Large intestine (tissue), 3 donors: Measurements from ENCODE around the gene COPG2. TPM values are rescaled to one million over a fixed set of nuclear protein-coding genes. Genes with fewer than 3 reads are reported as not detected.
"Not testable (repeated sequence)": the region's sequence is repeated elsewhere in the genome, so short reads cannot be mapped to it uniquely, and the experiment has no call there.

Source experiments
- DNase-seq, 2 donors: peaks; one replicate each; pipeline versions ENCODE4 v3.0.0 to v3.0.0-alpha.2; 2013
- H3K27ac ChIP-seq: one replicate; pipeline ENCODE4 v1.5.1; 2013; ENCODE audit warnings: low read length
- H3K27me3 ChIP-seq: 2 replicates; pipeline ENCODE4 v1.6.1; 2013; ENCODE audit warnings: low read length; ENCODE audit not compliant: control insufficient read depth, insufficient read depth
- H3K36me3 ChIP-seq: 2 replicates; pipeline ENCODE4 v1.6.1; 2013; ENCODE audit warnings: low read length; ENCODE audit not compliant: control insufficient read depth, insufficient read depth
- H3K4me1 ChIP-seq: one replicate; pipeline ENCODE4 v1.6.1; 2013; ENCODE audit warnings: low read length; ENCODE audit not compliant: control insufficient read depth, insufficient read depth
- H3K4me3 ChIP-seq: one replicate; pipeline ENCODE4 v1.5.1; 2013; ENCODE audit warnings: low read length
- H3K9me3 ChIP-seq: one replicate; pipeline ENCODE4 v1.6.1; 2013; ENCODE audit warnings: mild to moderate bottlenecking, low read depth, low read length, moderate library complexity; ENCODE audit not compliant: control insufficient read depth
- WGBS: methylation state at CpG from one replicate; pipeline ENCODE4 v1.1.5; 2013; ENCODE audit warnings: low lambda C conversion rate; ENCODE audit not compliant: insufficient coverage; 5-methylcytosine and 5-hydroxymethylcytosine counted together
- polyA plus RNA-seq: library from polyadenylated mRNA; unstranded; fragments of 120-200 nt; gene quantifications from one replicate; pipeline ENCODE4 v1.2.1, GENCODE V29; 2013

The COPG2 gene
- polyA plus RNA-seq, 1 donor, result 20.8 TPM

- peaks cover 15% of the 10 kb centered on the region for H3K36me3 ChIP-seq
- not testable (repeated sequence) for H3K27ac ChIP-seq, H3K27me3 ChIP-seq, DNase-seq, H3K4me1 ChIP-seq, H3K4me3 ChIP-seq, H3K9me3 ChIP-seq
- no CpG with 5 or more reads among the region's 7 CpGs for WGBS
These were observed 127.3 kb downstream of the COPG2 start for GRCh38 chr7:130541287-130541686.

- H3K4me3 ChIP-seq, DNase-seq, H3K27ac ChIP-seq, H3K4me1 ChIP-seq, H3K27me3 ChIP-seq, H3K9me3 ChIP-seq: not testable (repeated sequence)
- WGBS, result 95% methylated on average over 4 of the region's 6 CpGs
- peaks cover 13% of the 10 kb centered on the region for H3K36me3 ChIP-seq
These were observed 130.7 kb downstream of the COPG2 start for GRCh38 chr7:130537894-130538293.

GRCh38 chr7:130529417-130529816 is 139.1 kb downstream of the COPG2 start:
- Histone ChIP-seq H3K9me3 (no peaks in the 10 kb centered on the region), H3K27ac (no peak overlapping the region), H3K4me1 (no peaks in the 10 kb centered on the region), H3K27me3 (no peaks in the 10 kb centered on the region), H3K36me3 (peaks cover 34% of the 10 kb centered on the region), H3K4me3 (no peak overlapping the region)
- WGBS, result no CpG with 5 or more reads among the region's 2 CpGs
- DNase-seq, result no peak

GRCh38 chr7:130527752-130528355 is 140.7 kb downstream of the COPG2 start:
- DNase-seq, H3K9me3 ChIP-seq, H3K27me3 ChIP-seq, H3K4me3 ChIP-seq, H3K27ac ChIP-seq, H3K4me1 ChIP-seq: not testable (repeated sequence)
- 100% methylated on average over 3 of the region's 17 CpGs for WGBS
- peaks cover 31% of the 10 kb centered on the region for H3K36me3 ChIP-seq

GRCh38 chr7:130524628-130525027 is 143.9 kb downstream of the COPG2 start:
- no peak overlapping the region for H3K4me3 ChIP-seq
- H3K27me3 ChIP-seq, result no peaks in the 10 kb centered on the region
- H3K4me1 ChIP-seq, result no peaks in the 10 kb centered on the region
- peaks cover 26% of the 10 kb centered on the region for H3K36me3 ChIP-seq
- H3K27ac ChIP-seq, result no peak overlapping the region
- no peaks in the 10 kb centered on the region for H3K9me3 ChIP-seq
- DNase-seq, result no peak
- 100% methylated on average over 1 of the region's 5 CpGs for WGBS

- not testable (repeated sequence) for H3K4me1 ChIP-seq, H3K4me3 ChIP-seq, H3K27ac ChIP-seq, H3K9me3 ChIP-seq, H3K27me3 ChIP-seq, DNase-seq
- peaks cover 19% of the 10 kb centered on the region for H3K36me3 ChIP-seq
- no CpG with 5 or more reads among the region's 17 CpGs for WGBS
These were observed 144.9 kb downstream of the COPG2 start for GRCh38 chr7:130523519-130524125.

- no peaks in the 10 kb centered on the region for H3K9me3 ChIP-seq
- no peaks in the 10 kb centered on the region for H3K4me1 ChIP-seq
- H3K4me3 ChIP-seq, result no peak overlapping the region
- peaks cover 20% of the 10 kb centered on the region for H3K36me3 ChIP-seq
- no peak overlapping the region for H3K27ac ChIP-seq
- no peaks in the 10 kb centered on the region for H3K27me3 ChIP-seq
- WGBS, result 95% methylated on average over 3 of the region's 4 CpGs
- no peak for DNase-seq
These were observed 147.1 kb downstream of the COPG2 start for GRCh38 chr7:130521258-130521951.

- DNase-seq, result no peak
- H3K9me3 ChIP-seq, result no peaks in the 10 kb centered on the region
- no peaks in the 10 kb centered on the region for H3K27me3 ChIP-seq
- peaks cover 24% of the 10 kb centered on the region for H3K36me3 ChIP-seq
- H3K27ac ChIP-seq, result no peak overlapping the region
- no CpG with 5 or more reads among the region's 3 CpGs for WGBS
- H3K4me1 ChIP-seq, result no peaks in the 10 kb centered on the region
- H3K4me3 ChIP-seq, result no peak overlapping the region
These were observed 153.1 kb downstream of the COPG2 start for GRCh38 chr7:130515315-130516040.

GRCh38 chr7:130513447-130513846 is 155.1 kb downstream of the COPG2 start:
- WGBS, result 86% methylated on average over 1 of the region's 1 CpG

GRCh38 chr7:130512038-130512437 is 156.5 kb downstream of the COPG2 start:
- WGBS, result no CpG with 5 or more reads among the region's 3 CpGs
- not testable (repeated sequence) for DNase-seq, H3K4me1 ChIP-seq, H3K4me3 ChIP-seq, H3K9me3 ChIP-seq, H3K27ac ChIP-seq, H3K27me3 ChIP-seq
- H3K36me3 ChIP-seq, result peaks cover 44% of the 10 kb centered on the region

More at GRCh38 chr7:130513447-130513846, 155.1 kb downstream of the COPG2 start:
- no peak for DNase-seq
- H3K4me3 ChIP-seq, result no peak overlapping the region
- no peaks in the 10 kb centered on the region for H3K4me1 ChIP-seq
- H3K36me3 ChIP-seq, result peaks cover 32% of the 10 kb centered on the region
- H3K9me3 ChIP-seq, result no peaks in the 10 kb centered on the region
- no peak overlapping the region for H3K27ac ChIP-seq
- H3K27me3 ChIP-seq, result no peaks in the 10 kb centered on the region
